Daoy (cell line): Measurements from ENCODE around the gene NECAB3. TPM values are rescaled to one million over a fixed set of nuclear protein-coding genes. Genes with fewer than 3 reads are reported as not detected.
"Not testable (repeated sequence)": the region's sequence is repeated elsewhere in the genome, so short reads cannot be mapped to it uniquely, and the experiment has no call there.

Experiments used
- DNase-seq: peaks from one replicate; pipeline ENCODE4 v3.0.0-alpha.2; 2015; ENCODE audit warnings: low read depth
- total RNA-seq: library from RNA; depleted of rRNA; stranded (reverse); fragments of >200 nt; shearing (Covaris generic); gene quantifications from 2 replicates; pipeline ENCODE4 v1.2.3, GENCODE V29; 2014; rRNA removed

NECAB3 gene
- 11.5 and 17.3 TPM in 2 replicates for total RNA-seq

- DNase-seq, result peak; percentile 83
Measured at GRCh38 chr20:33674294-33675135, at the start of gene NECAB3. NECAB3 (minus strand) TSS chr20:33674428; CDS start chr20:33674352, 76 bp downstream.

GRCh38 chr20:33721391-33722140 lies 47.3 kb upstream of the NECAB3 start:
- DNase-seq, result no peak

- DNase-seq, result peak; percentile 92
Measured at GRCh38 chr20:33719989-33720709, 45.9 kb upstream of the NECAB3 start, which contains the start of gene PXMP4. PXMP4 (minus strand) TSS chr20:33720310; CDS start chr20:33720207, 103 bp downstream.

- peak; percentile 10 for DNase-seq
Measured at GRCh38 chr20:33719277-33719988, 45.2 kb upstream of the NECAB3 start.

- no peak for DNase-seq
Measured at GRCh38 chr20:33716498-33716897, 42.3 kb upstream of the NECAB3 start.

- DNase-seq, result no peak
Measured at GRCh38 chr20:33713865-33714367, 39.7 kb upstream of the NECAB3 start.

GRCh38 chr20:33711446-33711738 lies 37.2 kb upstream of the NECAB3 start:
- no peak for DNase-seq

GRCh38 chr20:33710681-33711445 lies 36.6 kb upstream of the NECAB3 start:
- no peak for DNase-seq

- no peak for DNase-seq
Measured at GRCh38 chr20:33709905-33710541, 35.8 kb upstream of the NECAB3 start.

GRCh38 chr20:33709398-33709797 lies 35.2 kb upstream of the NECAB3 start:
- no peak for DNase-seq

GRCh38 chr20:33707668-33708067 lies 33.4 kb upstream of the NECAB3 start:
- DNase-seq, result no peak

GRCh38 chr20:33704197-33704924 lies 30.1 kb upstream of the NECAB3 start:
- no peak for DNase-seq

GRCh38 chr20:33703498-33704137 lies 29.4 kb upstream of the NECAB3 start:
- no peak for DNase-seq

GRCh38 chr20:33702861-33703260 lies 28.6 kb upstream of the NECAB3 start:
- DNase-seq, result no peak

- DNase-seq, result no peak
Measured at GRCh38 chr20:33701629-33702450, 27.6 kb upstream of the NECAB3 start.

- not testable (repeated sequence) for DNase-seq
Measured at GRCh38 chr20:33700696-33701441, 26.6 kb upstream of the NECAB3 start.

GRCh38 chr20:33698966-33699365 lies 24.7 kb upstream of the NECAB3 start:
- not testable (repeated sequence) for DNase-seq
